HG02938 (cell line): ENCODE results near the gene APH1A.
"Not testable (repeated sequence)": the region's sequence is repeated elsewhere in the genome, so short reads cannot be mapped to it uniquely, and the experiment has no call there.

Source experiments
- ATAC-seq: cut with Tn5 transposase; IDR thresholded peaks from one replicate; pipeline ENCODE4 v1.9.1; 2021; ENCODE audit warnings: mild to moderate bottlenecking, moderate library complexity; ENCODE audit not compliant: unreplicated experiment

APH1A gene

GRCh38 chr1:150269451-150269850, 635 bp upstream of the APH1A start:
- ATAC-seq = no peak

DNA sequence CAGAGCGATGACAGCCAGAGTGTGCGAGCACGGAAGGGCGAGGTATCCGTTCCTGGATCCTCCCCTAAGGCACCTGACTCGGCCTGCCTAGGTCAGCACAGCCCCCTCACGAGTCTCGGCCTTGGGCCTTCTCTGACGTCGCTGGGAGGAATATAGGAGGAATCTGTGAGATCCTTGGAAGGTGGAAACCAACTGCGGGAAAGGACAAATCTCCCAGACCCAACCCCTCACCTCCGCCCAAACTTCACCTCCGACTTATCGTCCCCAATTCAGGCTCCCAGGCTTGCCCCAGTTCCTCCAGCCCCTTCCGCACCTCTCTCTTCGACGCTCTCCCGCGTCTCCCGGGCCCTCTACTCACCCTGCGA, 494 bp downstream of the APH1A start:
- peak; percentile 16 for ATAC-seq

DNA sequence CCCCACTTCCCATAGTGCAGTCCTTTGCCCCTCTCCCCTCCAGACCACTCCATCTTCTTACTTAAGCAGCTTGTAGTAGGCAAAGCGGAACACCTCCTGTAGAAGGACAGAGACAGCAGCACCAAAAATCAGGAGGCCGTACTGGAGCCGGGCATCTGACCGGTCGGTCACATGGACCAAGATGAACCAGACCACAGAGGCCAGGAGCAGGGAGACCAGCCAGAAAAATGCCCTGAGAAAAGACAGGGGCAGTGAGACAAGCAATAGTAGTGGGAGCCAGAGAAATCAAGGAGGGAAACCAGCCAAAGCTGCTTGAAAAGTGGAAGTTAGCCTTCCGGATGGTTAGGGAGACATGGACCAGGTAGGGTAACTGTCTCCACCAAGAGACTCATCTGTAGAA, 920 bp downstream of the APH1A start:
- ATAC-seq = no peak

DNA sequence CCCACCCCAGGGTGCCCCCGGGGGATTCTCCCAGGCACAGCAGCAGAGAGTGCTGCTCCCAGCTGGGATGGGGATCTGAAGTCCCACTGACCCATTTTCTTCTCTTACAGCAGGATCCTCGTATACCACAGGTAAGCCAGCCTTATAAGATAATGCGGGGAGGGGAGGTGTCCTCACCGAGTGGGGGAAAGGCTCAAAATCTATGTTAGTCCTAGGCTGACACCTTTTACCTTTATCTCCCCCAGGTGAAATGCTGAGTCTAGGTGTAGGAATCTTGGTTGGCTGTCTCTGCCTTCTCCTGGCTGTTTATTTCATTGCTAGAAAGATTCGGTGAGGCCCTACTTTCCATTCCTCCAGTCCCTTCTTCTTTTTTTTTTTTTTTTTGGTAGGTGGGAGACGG, 5.3 kb downstream of the APH1A start:
- ATAC-seq = no peak

DNA sequence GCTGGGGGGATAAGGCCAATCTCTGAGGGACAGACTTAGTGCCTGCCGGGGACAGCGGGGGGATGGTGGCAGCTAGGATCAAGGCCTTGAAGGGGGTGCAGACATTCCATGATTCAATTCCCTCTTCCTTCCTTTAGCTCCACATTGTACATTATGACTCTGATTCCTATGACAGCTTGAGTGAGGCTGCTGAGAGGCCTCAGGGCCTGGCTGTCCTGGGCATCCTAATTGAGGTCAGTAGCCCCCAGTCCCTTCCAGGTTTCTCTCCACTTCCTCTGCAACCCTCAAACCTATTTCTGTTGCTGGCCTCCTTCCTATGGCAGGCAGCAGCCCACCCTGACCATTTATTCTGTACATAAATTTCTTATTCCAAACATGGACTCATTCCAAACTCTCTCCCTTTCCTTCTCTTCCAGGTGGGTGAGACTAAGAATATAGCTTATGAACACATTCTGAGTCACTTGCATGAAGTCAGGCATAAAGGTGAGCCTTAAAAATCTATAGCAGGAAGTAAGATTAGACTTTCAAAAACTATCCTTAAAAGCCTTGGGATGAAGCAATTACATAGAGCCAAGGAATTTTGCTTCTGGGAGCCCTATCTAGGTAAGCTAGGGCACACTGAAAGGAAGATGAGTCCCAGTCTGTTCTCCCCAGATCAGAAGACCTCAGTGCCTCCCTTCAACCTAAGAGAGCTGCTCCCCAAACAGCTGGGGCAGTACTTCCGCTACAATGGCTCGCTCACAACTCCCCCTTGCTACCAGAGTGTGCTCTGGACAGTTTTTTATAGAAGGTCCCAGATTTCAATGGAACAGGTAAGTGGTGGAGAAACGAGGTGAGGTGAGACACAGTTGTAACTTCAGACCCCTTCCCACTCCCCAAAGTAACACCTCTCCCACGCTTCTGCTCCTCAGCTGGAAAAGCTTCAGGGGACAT, 6.2 kb downstream of the APH1A start:
- ATAC-seq = no peak

DNA sequence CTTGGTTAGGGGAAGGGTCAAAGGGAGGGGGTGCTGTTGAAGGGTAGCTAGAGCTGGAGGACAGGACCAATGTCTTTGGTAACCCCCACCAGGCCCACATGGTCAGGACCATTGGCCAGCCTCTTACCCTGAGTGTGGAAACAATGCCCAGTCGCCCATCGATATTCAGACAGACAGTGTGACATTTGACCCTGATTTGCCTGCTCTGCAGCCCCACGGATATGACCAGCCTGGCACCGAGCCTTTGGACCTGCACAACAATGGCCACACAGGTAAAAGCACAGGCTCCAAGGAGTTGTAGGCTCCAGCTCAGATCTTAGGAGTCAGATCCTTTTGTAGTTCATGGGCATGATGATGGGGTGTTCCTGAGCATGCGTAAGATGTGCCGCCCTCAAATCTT, 7.4 kb downstream of the APH1A start:
- ATAC-seq = no peak

DNA sequence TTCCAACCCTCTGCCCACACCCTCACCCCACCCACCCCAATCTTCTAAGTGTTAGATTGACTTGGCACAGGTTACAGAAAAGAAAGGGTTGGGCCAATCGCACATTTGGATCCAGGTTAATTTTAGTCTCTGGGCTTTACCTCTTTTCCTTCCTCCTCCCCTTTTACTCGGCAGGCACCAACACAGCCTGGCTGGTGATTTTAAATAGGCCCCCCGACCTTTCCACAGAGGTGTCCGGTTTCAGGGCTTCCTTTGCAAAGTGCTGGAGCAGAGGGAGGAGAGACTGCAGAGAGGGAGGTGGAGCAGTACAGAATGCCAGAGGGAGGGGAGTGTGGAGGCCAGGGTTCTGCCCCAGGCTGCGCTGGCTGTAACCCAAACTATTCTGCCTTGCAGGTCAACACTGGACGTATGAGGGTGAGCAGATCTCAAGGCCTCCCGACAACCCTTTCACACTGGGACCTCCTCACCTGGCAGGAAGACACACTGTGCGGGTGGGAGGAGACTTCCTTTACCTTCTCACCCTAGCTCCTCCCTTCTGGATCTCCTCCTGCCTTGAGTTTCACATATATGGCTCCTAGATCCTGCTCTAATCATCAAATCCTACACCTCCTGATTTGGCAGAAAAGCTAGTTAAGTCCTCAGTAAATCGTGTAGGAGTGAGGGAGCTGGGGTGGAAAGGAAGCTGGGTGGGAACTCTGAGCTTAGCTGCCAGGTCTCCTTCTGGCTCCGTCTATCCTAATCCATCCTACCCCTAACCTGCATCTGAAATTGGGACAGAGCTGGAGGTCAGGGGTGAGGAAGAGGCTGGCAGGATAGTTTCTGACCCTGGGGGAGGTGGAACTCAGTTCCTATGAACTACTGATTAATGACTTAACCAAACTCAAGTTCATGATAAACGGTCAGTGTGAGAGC, 8.8 kb downstream of the APH1A start:
- no peak for ATAC-seq

- no peak for ATAC-seq
Measured at GRCh38 chr1:150259217-150259616, 9.6 kb downstream of the APH1A start.

GRCh38 chr1:150257624-150258585, 10.9 kb downstream of the APH1A start, which contains the start of gene CA14:
CA14 (plus strand) TSS chr1:150257774; CDS start chr1:150258129, 355 bp downstream.
- no peak for ATAC-seq

- no peak for ATAC-seq
Measured at GRCh38 chr1:150256554-150257341, 12.1 kb downstream of the APH1A start.

DNA sequence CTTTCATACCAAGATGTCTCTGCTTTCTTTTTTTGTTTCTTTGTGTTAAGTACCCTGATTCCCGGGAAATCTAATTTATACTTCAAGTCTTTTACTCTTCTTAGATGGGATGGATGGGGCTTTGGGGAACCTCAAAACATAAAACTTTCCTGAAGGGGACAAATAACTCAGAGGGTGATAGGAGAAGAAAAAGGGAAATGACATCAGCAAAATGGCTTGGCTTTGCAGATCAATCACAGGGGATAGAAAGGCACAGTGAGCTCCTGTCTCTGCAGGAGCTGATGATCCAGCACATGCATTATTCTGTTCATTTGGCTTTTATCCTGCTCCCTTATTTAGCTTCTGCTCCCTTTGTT, 12.6 kb downstream of the APH1A start:
- ATAC-seq = no peak

GRCh38 chr1:150249936-150250335, 18.9 kb downstream of the APH1A start:
- ATAC-seq = no peak

DNA sequence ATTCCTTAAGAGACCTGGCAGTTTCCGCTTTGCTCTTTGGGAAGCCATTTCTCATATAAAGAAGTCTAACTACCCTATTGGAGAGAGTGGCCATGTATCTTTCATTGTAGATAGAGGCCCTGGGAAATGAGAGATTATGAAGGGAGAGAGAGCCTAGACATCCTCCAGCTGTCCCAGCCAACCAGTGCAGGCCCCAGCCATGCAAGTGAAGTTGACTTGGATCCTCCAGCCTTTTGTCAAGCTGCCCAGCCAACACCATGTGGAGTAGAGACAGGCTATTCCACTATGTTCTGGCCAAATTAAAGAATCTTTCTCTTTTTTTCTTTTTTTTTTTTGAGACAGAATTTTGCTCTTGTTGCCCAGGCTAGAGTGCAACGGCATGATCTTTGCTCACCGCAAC, 25.8 kb downstream of the APH1A start:
- ATAC-seq = no peak

- ATAC-seq = no peak
Measured at GRCh38 chr1:150237746-150238145, 31.1 kb downstream of the APH1A start.

GRCh38 chr1:150237176-150237575, 31.6 kb downstream of the APH1A start:
- not testable (repeated sequence) for ATAC-seq

GRCh38 chr1:150236614-150237100, 32.2 kb downstream of the APH1A start:
- ATAC-seq = no peak

DNA sequence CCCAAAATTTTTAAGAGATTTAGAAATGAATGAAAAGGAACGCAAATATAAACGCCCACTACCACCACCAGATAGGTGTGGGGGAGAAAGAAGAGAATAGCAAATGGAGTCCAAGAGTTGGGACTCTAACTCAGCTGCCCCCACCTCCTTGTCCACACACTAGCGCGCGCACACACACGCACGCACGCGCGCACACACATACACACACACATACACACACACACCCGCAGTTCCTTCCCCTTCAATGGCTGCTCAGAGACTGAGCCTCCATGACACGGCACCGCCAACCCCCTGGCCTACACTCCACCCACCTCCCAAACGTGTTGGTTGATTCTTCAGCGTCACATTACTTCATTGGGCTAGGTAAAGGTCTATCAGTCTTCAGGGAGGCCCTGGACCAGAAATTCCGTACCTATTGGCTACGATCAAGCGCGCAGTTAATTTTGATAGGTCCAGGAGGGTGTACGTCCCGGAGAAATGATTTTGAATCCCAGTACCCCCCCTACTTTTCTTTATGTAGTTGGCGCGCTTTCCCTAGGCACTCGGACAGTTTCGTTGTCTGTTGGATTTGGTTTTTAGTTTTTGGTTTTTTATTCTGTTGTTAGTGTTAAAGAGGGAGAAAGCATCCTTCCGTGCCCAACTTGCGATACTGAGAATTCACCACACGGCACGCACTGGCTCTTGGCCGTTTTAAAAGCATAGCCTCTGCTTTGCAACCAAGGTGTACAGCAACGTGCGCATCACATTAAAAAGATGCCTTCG, 32.8 kb downstream of the APH1A start, which contains the start of gene ANP32E:
ANP32E (minus strand) TSS at position 261 of the 762 bp plus-strand sequence. CDS start 326 bp downstream, outside the sequence.
- peak; percentile 86 for ATAC-seq

DNA sequence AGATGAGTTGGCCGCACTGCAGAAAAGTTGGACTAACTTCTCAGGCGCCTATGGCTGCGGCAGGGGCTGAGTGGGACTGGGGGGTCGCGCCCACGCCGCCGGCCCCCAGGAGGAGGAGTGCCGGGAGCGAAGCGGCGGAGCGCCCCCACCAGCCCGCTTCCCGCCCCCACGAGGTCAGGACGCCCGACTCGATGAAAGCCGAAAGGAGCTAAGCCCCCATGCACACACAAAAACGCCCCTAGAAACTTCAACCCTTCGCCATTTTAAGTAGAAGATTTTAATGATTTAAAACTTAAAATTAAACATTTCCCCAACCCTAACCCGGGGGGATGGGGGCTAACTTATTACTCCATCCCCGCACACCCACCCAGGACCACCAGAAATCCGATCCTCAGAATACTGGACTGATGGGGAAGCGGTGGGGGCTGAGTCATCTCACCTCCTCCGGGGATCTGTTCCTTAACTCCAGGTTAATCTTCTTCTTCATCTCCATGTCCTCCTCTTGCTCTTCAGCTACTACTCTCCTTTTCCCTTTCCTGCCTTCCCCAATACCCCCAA, 33.4 kb downstream of the APH1A start:
- no peak for ATAC-seq
